ENCODE results near the gene GOLGB1.
A peak's percentile ranks its signal among the peaks of the same experiment; 100 is the strongest.
"Not testable (repeated sequence)": the region's sequence is repeated elsewhere in the genome, so short reads cannot be mapped to it uniquely, and the experiment has no call there.

Gene GOLGB1, protein sequence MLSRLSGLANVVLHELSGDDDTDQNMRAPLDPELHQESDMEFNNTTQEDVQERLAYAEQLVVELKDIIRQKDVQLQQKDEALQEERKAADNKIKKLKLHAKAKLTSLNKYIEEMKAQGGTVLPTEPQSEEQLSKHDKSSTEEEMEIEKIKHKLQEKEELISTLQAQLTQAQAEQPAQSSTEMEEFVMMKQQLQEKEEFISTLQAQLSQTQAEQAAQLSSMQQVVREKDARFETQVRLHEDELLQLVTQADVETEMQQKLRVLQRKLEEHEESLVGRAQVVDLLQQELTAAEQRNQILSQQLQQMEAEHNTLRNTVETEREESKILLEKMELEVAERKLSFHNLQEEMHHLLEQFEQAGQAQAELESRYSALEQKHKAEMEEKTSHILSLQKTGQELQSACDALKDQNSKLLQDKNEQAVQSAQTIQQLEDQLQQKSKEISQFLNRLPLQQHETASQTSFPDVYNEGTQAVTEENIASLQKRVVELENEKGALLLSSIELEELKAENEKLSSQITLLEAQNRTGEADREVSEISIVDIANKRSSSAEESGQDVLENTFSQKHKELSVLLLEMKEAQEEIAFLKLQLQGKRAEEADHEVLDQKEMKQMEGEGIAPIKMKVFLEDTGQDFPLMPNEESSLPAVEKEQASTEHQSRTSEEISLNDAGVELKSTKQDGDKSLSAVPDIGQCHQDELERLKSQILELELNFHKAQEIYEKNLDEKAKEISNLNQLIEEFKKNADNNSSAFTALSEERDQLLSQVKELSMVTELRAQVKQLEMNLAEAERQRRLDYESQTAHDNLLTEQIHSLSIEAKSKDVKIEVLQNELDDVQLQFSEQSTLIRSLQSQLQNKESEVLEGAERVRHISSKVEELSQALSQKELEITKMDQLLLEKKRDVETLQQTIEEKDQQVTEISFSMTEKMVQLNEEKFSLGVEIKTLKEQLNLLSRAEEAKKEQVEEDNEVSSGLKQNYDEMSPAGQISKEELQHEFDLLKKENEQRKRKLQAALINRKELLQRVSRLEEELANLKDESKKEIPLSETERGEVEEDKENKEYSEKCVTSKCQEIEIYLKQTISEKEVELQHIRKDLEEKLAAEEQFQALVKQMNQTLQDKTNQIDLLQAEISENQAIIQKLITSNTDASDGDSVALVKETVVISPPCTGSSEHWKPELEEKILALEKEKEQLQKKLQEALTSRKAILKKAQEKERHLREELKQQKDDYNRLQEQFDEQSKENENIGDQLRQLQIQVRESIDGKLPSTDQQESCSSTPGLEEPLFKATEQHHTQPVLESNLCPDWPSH (N-terminal part only)

DNA sequence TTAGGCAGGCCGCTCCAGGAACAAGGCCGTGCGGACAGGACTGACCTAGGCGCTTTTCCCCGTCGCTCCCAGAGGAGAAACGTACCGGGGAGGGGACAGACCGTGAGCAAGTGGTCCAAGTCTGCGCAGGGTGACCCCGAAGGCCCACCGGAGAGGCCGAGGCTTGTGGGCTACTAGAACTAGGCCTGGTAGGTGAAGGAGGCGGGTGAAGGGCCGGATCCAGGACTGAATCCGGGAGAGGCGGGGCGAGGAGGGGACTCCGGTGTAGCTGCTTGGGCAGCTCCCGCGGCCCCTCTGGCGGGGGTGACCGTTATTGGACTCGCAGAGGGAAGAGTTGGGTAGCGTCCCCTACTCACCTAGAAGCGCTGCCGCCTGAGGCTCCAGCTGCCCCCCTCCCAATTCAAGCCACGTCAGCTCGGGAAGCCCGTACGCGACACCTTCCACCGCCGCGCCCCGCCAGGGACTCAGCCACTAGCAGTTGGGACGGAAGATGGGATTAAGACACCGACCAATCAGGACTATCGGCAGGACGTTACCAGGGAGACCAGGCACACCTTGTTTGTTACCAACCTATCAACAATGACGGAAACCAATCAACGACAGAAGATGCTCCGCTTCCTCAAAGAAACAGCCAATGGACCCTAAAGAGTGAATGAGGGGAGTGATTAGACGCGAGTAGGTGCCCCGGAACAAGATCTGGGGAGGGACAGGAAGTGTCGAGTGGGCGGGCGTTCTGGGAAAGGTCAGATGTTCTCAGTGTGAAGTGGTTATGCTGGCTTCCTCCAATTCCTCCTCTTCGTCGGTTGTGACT is at the start of gene GOLGB1:
Gene GOLGB1, minus strand, starts transcription at position 466 of the 811 bp plus-strand sequence. CDS start 18,770 bp downstream, outside the sequence.
- peak; percentile 99 for DNase-seq

DNA sequence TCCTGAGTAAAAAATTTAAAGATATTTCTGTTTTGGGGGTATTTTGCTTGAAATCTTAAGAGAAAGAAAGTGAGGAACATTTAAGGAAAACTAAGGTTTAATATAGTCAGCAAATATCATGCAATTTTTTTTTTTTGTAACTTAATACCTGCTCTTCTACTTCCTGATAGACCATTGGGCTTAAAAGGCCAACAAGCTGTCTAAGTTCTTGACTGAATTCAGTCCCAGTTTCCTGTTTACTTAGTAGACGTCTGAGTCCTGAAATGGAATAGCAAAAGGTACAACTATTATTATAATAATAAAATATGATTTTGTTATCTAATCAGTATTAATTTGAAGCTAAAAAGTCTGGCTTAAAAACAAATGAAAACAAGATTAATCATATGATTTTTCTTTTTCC is 47.4 kb upstream of the GOLGB1 start:
- peak; percentile 36 for DNase-seq

DNA sequence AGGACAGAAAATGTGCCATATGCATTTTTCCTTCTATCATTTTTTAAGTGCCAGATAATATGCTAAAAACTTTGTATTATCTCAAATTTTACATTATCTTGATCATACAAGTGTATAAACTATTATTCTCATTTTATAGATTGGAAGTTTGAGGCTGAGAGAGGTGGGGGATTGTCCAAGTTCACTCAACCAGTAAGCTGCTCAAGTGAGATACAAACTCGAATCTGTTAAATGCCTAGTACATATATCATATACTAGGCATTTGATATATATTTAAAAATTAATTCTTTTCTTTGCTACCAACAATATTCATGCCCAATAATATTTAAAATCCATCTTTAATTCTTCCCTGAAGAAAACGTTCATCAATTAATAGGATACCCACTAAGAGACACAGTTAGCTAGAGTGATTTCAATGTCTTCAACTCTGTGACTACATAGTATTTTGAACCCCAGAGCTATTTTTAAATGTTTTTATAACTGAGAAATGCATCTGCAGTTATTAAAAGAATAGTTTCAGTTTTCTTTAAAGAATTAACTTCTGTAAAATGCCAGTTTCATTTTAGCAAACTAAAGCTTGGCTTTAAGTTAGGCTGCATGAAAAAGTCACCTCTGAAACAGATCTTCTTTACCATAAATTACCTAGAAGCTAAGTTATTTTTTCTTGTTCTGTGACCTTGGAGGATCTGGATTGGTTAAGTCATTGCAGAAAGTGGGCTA is 44.9 kb upstream of the GOLGB1 start:
- DNase-seq = no peak

DNA sequence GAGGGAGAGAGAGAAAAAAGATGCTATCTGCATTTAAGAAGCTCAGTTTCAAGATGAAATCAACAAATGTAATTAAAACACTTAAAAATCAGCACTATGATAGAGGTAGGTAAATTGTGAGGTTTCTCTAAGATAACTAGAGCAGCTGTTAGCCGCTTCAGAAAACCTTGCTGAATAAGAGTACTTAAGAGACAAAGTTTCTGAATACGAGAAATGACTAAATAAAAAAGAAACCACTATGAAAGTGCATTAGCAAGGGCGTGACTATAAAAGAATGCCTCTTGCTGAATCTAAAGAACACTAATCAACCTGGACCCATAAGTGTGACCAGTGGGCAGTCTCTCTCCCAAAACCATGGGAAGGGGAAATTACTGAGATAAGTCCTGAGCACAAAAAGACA is 43.5 kb upstream of the GOLGB1 start:
- DNase-seq = no peak

DNA sequence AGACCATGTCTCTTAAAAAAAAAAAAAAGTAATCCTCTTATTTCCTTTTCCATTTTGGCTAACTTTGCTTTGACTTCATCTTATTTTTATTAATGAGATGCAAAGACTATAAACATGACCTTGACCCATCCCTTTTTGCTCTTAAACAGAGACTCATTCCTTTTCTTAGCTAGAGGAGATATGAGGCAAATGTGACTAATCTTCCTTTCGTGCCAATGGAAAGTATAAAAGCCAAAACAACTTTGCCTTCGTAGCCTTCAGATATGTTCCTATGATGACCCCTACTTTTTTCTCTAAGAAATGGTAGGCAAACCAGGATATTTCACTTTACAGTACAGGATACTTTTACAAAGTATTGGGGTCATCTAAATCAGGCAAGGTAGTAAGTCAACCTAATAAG is 36.9 kb upstream of the GOLGB1 start:
- no peak for DNase-seq

DNA sequence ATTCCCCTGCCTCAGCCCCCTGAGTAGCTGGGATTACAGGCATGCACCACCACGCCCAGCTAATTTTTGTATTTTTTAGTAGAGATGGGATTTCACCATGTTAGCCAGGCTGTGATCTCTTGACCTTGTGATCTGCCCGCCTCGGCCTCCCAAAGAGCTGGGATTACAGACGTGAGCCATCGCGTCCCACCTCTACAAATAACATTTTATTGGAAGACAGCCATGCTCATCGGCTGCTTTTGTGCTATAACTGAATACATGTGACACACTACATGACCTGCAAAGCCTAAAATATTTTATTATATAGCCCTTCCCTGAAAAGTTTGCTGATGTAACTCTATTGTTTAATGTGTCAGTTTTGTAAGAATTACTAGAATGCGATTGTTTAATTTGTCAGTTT is 33.2 kb upstream of the GOLGB1 start:
- not testable (repeated sequence) for DNase-seq

DNA sequence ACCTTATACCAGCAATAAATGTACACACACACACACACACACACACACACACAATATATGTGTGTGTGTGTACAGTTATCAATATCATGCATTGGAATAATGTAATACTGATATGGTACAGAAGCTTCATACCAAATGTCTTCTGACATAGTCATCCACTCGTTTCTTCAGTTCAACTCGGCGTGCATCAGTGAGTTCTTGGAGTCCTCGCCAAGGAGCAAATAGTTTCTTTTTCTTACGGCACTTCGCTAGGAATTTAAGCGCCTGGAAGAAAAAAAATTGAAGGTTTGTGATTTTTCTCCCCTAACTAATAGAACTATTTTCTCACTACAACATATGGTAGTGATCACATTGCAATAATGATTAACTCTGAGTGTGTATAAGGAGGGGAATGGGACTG is 32.1 kb upstream of the GOLGB1 start:
- DNase-seq = no peak

DNA sequence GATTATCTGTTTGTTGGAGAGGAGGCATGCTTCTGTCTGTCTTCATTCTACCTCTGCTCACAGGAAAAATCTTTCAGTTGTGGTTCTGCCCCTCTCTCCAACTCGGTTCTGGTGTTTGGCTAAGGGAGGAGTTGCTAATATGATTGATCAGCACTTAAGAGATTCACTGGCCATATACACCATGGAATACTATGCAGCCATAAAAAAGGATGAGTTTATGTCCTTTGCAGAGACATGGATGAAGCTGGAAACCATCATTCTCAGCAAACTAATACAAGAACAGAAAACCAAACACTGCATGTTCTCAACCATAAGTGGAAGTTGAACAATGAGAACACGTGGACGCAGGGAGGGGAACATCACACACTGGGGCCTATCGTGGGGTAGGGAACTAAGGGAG is 25.6 kb upstream of the GOLGB1 start:
- not testable (repeated sequence) for DNase-seq

DNA sequence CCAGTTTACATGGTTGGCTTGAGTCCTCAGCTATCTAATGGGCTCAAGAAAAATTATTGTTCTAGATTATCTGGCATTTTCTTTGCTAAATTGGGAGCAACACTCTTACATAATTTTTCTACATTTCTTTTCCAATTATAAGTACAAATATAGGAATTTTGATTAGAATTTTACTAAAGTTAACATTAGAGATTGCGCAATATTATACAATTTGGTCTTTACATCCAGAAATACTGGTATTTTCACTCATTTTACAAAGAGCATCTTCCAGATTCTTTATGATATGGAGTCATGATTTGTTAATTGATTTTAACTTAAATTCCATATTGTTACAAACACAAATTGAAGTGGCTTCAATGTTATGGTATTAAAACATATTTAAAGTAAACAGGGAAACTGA is 19.7 kb upstream of the GOLGB1 start:
- no peak for DNase-seq

DNA sequence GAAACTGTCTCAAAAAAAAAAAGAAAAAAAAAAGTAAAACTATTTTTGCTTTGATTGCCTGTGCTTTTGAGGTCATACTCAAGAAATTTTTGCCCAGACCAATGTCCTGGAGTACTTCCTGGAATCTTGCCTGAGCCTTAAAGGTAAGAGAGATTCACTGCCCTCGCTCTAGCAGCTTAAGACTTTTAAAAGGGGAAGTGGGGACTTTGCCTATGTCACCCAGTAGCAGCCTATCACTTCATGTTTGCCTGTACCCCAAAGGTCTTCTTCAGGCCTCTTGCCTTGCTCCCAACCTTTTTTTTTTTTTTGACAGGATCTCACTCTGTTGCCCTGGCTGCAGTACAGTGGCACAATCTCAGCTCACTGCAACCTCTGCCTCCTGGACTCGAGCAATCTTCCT is 18.9 kb upstream of the GOLGB1 start:
- DNase-seq = no peak

DNA sequence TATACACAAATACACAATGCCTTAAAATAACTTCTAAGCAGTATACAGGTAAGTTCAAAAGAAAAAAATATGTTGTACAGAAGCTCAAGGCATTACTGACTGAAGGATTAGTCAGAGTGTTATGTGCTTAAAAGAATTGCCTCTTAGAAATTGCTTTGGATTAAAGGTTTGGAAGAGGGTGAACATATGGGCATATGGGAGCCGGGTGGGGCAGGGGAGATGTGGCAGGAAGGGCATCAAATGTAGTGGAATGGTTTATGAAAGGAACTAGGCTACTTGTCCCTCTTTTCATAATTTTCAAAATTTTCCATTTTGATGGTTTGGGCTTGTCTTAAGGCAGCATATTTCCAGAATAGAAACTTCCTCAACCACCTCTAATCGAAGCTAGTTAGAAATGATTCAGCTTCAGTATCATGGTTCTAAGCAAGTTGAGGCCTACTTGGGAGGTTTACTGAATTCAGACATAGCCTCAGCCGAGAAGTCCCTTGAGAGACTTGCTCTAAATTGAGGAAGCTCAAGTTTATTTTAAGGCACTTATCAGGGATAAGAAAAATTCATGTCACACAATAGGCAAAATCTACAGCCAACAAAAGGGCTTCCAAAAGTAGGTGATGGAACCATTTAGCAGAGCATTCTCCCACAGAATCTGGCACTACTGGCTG is 10.1 kb upstream of the GOLGB1 start:
- no peak for DNase-seq

DNA sequence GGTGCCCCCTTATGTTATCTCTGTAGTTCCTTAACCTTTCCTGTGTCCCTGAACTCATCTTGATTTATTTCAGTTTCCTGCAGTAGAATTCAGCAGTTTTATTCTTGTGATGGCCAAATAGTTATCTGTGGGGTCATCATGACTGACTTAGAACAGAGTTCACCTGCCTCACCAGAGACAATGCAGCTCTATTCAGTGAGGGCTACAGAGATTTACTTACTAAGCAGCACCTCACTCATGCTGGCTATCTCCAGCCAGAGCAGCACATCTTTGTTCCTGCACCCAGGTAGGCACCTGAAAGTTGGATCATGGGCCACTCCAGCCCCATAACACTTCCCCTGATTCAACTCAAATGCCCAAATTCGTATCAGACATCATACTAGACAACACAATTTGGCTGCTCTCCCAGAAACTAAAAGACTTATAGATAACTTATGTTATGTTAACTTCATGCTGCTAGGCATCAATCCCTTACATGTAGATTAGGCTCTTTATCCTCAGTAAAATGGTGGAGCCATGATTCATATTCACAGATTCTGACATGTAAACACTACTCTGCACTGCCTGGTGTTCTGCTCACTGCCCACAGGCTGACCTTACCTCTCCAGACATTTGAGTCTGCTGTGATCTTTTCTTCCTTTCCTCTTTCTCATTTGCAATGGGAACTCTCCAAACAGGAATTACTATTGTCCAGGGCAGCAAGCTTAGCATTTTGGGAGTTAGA is 9.3 kb upstream of the GOLGB1 start:
- DNase-seq = no peak

DNA sequence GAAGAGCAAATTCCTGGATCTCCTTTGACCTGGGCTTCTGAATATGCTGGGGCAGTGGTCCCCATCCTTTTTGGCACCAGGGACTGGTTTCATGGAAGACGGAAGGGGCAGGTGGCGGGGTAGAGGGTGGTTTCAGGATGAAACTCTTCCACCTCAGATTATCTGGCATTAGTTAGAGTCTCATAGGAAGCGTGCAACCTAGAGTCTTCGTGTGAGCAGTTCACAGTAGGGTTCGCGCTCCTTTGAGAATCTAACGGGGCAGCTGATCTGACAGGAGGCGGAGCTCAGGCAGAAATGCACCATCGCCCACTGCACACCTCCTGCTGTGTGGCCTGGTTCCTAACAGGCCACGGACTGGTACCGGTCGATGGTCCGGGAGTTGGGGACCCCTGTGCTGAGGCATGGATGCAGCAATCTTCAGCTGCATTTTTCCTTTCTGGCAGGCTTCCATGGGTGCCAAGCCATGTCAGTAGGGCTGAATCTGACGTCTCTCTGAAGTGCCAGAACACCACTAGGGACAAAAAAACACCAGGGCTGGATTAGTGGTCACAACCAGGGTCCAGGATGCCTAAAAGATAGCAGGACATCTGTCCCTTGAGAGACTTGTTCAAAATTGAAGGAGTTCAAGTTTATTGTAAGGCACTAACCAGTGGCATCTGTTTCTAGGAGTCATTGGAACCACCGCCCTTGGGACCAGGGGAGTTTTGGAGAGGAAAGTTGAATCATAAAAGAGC is 8.4 kb upstream of the GOLGB1 start:
- DNase-seq = no peak

DNA sequence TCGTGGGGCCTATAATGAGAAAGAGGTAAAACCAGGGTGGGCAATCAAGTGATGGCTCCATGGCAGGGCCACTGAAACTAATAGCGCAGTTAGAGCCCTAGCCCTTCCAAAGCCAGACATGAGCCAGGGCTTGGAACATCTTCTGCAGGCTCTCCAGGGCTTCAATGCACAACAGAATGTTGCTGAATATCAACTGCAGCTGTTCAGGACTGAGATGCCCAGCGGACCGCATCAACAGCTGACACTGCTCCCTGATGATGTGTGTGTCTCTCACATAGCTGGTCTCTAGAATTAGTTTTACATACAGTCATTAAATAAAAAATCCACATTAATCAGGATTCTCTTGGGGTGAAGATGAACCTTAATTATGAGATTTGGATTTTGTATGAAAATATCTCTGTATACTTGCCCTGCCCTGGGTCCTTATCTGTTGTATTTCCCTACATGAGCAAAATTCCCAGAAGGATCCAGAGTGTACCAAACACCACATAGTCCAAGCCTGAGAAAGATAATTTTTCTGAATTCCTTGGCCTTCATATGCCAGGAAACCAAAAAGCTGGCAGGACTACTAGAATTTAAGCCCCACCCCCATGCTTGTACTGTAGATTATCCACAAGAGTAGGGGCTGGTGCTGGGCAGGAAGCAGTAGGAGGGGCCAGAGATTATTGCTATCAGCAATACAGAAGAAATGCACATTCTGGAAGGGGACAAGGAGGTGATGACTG is 7.7 kb upstream of the GOLGB1 start:
- no peak for DNase-seq

DNA sequence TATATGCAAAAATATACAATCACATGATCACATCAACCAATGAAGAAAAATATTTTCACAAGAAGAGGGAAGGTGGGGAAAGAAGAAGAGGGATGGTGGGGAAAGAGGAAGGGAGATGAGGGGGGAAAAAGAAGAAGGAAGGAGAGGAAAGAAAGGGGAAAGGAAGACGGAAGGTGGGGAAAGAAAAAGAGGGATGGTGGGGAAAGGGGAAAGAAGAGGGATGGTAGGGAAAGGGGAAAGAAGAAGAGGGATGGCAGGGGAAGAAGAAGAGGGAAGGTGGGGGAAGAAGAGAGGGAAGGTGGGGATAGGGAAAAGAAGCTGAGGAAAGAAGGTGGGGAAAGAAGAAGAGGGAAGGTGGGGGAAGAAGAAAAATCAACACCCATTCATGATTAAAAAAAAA is 3.2 kb upstream of the GOLGB1 start:
- no peak for DNase-seq

DNA sequence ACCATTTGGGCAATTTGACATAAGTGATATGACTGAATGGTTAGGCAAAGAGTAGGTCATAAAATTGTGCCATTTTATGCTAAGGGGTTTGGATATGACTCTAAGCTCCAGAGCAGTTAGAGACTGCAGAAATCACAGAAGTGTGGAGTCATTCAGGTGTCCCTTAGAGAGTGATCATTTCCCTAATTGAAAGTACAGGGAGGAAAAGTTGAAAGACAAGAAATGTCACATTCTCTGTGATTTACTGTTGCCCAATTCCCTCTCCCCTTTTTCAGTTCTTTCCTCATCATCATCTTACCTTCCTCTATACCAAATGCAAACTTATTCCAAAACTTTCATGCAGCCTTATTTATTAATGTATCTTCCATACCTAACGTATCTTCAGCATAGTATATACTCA is 2.7 kb upstream of the GOLGB1 start:
- no peak for DNase-seq

DNA sequence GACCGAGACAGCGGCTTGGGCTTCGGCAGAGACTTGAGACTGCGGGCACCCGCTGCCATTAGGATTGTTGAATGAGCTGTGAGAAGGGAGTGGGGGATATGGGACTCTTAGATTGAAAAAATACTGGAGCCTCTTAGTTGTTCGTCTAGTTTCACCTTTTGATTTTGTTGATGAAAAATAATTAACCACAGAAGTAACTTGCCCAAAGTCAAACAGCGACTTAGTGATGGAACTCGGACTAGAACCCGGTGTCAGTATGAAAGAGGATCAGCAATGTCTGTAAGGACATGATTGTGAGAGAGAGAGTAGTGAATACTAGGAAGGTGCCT is 510 bp upstream of the GOLGB1 start:
- DNase-seq = no peak

DNA sequence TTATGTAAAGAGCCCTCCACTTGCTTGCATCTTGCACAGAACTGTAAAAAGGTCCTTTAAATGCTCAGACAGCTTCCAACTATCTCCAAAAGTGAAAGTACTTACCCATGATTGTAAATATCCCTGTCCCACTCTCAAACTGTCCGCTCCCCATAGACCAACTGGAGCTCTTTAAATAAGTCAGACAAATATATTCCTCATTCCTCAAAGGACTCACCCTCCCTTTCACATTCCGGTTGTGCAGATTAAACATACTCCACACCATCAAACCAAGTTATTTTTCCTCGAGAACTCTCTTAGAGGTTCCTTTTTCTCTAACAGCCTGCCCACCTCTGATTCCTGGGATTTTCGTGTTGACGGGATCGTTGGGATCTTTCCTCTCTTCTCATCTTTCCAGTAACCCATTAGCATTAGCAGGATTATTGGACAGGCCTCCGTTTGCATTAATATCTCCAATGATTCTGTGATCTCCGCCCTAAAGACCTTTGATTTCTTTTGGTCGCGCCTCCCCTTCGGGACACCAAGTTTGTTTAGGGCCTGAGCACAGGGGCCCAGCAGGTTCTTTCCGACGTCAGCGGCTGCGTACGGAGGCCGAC is 763 bp downstream of the GOLGB1 start:
- DNase-seq = no peak

DNA sequence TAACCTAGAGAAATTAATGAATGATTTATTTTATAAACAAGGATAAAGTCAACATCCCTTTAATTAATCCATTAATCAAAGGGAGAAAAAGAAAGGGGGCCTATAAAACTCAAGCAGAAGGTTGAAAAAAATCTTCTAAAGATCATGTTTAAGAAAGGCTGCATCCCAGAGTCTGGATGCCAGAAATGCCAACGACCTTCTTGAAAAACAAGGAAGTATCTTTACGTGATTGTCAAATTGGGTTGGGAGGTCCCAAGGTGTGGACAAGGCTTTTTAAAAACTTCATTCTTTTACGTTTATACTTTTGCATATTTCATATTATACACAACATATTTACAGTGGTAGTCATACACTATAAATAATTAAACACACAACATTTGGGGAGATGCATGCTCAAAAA is 1.6 kb downstream of the GOLGB1 start:
- DNase-seq = no peak
